Measurements from ENCODE around the gene MEF2D.

MEF2D gene

GRCh38 chr1:156517748-156518147 is 17.2 kb upstream of the MEF2D start:
- TF ChIP-seq, protein P1, sequence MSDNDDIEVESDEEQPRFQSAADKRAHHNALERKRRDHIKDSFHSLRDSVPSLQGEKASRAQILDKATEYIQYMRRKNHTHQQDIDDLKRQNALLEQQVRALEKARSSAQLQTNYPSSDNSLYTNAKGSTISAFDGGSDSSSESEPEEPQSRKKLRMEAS (IDR thresholded peaks at IDR 0.05): no peak
- TF ChIP-seq TAF1 (IDR thresholded peaks at IDR 0.05; ENCODE audit: low read depth) (no peak), RAD21 (IDR thresholded peaks at IDR 0.05; ENCODE audit: low read depth) (no peak)
- TF ChIP-seq, protein P2, sequence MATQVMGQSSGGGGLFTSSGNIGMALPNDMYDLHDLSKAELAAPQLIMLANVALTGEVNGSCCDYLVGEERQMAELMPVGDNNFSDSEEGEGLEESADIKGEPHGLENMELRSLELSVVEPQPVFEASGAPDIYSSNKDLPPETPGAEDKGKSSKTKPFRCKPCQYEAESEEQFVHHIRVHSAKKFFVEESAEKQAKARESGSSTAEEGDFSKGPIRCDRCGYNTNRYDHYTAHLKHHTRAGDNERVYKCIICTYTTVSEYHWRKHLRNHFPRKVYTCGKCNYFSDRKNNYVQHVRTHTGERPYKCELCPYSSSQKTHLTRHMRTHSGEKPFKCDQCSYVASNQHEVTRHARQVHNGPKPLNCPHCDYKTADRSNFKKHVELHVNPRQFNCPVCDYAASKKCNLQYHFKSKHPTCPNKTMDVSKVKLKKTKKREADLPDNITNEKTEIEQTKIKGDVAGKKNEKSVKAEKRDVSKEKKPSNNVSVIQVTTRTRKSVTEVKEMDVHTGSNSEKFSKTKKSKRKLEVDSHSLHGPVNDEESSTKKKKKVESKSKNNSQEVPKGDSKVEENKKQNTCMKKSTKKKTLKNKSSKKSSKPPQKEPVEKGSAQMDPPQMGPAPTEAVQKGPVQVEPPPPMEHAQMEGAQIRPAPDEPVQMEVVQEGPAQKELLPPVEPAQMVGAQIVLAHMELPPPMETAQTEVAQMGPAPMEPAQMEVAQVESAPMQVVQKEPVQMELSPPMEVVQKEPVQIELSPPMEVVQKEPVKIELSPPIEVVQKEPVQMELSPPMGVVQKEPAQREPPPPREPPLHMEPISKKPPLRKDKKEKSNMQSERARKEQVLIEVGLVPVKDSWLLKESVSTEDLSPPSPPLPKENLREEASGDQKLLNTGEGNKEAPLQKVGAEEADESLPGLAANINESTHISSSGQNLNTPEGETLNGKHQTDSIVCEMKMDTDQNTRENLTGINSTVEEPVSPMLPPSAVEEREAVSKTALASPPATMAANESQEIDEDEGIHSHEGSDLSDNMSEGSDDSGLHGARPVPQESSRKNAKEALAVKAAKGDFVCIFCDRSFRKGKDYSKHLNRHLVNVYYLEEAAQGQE (IDR thresholded peaks at IDR 0.05; ENCODE audit: low read depth): no peak

DNA sequence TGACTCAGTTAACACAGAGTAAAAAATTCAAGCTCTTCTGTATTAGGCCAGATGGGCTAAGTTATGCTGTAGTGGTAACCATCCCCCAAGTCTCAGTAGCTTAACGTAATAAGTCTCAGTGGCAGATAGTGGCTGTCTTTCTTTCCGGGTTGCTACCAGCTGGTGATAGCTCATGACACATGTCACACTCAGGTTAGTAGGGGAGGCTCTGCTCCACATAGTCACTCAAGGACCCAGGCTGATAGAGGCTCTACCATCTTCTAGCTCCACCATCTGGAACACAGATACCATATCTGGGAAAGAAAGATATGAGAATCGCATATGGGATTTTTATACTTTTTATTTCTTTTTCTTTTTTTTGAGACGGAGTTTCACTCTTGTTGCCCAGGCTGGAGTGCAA is 16.2 kb upstream of the MEF2D start:
- no peak for TF ChIP-seq CREB1 (IDR thresholded peaks at IDR 0.05; ENCODE audit: low read depth)
- TF ChIP-seq, protein P2 (IDR thresholded peaks at IDR 0.05; ENCODE audit: low read depth): no peak
- TF ChIP-seq TAF1 (IDR thresholded peaks at IDR 0.05; ENCODE audit: low read depth): no peak
- no peak for TF ChIP-seq USF1 (IDR thresholded peaks at IDR 0.05)
- no peak for TF ChIP-seq YY1 (IDR thresholded peaks at IDR 0.05; ENCODE audit: low read depth)

- no peak for TF ChIP-seq YY1 (IDR thresholded peaks at IDR 0.05; ENCODE audit: low read depth)
- TF ChIP-seq, protein P1 (IDR thresholded peaks at IDR 0.05): no peak
- TF ChIP-seq TCF12 (IDR thresholded peaks at IDR 0.05; ENCODE audit: low read depth): no peak
- TF ChIP-seq EP300 (IDR thresholded peaks at IDR 0.05; ENCODE audit: borderline replicate concordance): no peak
- TF ChIP-seq, protein P2 (IDR thresholded peaks at IDR 0.05; ENCODE audit: low read depth): no peak
- TF ChIP-seq TEAD4 (IDR thresholded peaks at IDR 0.05): no peak
- no peak for TF ChIP-seq ZBTB7A (IDR thresholded peaks at IDR 0.05; ENCODE audit: low read depth)
- no peak for TF ChIP-seq NFIC (IDR thresholded peaks at IDR 0.05)
- TF ChIP-seq TAF1 (IDR thresholded peaks at IDR 0.05; ENCODE audit: low read depth): no peak
- no peak for TF ChIP-seq USF1 (IDR thresholded peaks at IDR 0.05)
Measured at GRCh38 chr1:156515956-156516355, 15.4 kb upstream of the MEF2D start.

- TF ChIP-seq ZBTB7A (IDR thresholded peaks at IDR 0.05; ENCODE audit: low read depth) (no peak), RAD21 (IDR thresholded peaks at IDR 0.05; ENCODE audit: low read depth) (no peak), TAF1 (IDR thresholded peaks at IDR 0.05; ENCODE audit: low read depth) (no peak), CREB1 (IDR thresholded peaks at IDR 0.05; ENCODE audit: low read depth) (no peak), YY1 (IDR thresholded peaks at IDR 0.05; ENCODE audit: low read depth) (no peak), TEAD4 (IDR thresholded peaks at IDR 0.05) (no peak), NFIC (IDR thresholded peaks at IDR 0.05) (no peak), CEBPB (IDR thresholded peaks at IDR 0.05) (no peak), EGR1 (IDR thresholded peaks at IDR 0.05) (no peak), TCF12 (IDR thresholded peaks at IDR 0.05; ENCODE audit: low read depth) (no peak), USF1 (IDR thresholded peaks at IDR 0.05) (no peak), FOXM1 (IDR thresholded peaks at IDR 0.05; ENCODE audit: borderline replicate concordance, low read depth) (no peak), EP300 (IDR thresholded peaks at IDR 0.05; ENCODE audit: borderline replicate concordance) (no peak)
- TF ChIP-seq, protein P2 (IDR thresholded peaks at IDR 0.05; ENCODE audit: low read depth): no peak
- TF ChIP-seq, protein P1 (IDR thresholded peaks at IDR 0.05): no peak
Measured at GRCh38 chr1:156513185-156513584, 12.6 kb upstream of the MEF2D start.
